GM19395 (cell line): ENCODE data around the gene NAA25.

Experiments
- ATAC-seq: cut with Tn5 transposase; IDR thresholded peaks from one replicate; pipeline ENCODE4 v1.9.1; 2021; ENCODE audit warnings: mild to moderate bottlenecking, moderate library complexity; ENCODE audit not compliant: unreplicated experiment

Gene NAA25

GRCh38 chr12:112108202-112109079, at the start of gene NAA25:
NAA25 (minus strand) TSS chr12:112108783; CDS start chr12:112108773, 10 bp downstream.
- ATAC-seq = peak; percentile 68

DNA sequence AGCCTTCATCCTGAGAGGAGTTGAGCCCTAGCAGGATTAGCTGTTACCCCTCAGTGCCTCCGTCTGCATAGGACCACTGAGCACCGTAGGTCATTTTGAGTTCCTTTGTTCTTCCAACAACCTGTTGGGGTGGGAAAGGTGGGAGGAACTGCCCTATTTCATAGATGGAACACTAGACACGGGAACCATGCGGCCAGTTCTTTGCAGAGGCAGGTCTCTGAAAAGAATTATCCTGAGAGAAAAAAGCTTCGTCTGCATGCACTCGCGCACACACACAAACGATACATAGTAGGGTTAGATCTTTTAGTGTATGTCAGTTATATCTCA, 45.3 kb upstream of the NAA25 start:
- no peak for ATAC-seq

GRCh38 chr12:112153181-112153892, 44.8 kb upstream of the NAA25 start:
- ATAC-seq = no peak

DNA sequence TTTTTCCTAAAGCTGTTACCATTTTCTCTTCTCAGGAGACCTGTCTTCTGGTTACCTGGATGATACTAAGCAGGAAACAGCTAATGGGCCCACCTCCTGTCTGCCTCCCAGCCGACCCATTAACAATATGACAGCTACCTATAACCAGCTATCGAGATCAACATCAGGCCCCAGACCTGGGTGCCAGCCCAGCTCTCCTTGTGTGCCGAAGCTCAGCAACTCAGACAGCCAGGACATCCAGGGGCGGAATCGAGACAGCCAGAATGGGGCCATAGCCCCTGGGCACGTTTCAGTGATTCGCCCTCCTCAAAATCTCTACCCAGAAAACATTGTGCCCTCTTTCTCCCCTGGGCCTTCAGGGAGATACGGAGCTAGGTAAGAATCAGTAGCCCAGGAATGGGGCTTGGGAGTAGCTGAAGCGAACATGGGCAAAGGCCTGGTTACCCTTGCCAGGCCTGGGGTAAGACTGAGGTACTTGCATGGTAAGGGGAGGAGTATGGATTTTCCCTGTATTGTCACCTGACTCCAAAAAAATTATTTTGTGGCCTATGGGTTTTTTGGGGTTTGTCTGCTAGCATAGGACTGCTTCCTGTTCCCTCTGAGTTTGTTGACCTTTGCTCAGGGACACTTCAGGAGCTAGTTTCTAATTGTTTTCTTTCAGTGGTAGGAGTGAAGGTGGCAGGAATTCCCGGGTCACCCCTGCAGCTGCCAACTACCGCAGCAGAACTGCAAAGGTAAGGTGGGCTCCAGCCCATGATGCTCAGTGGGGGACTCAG, 43.4 kb upstream of the NAA25 start:
- ATAC-seq = no peak

GRCh38 chr12:112149596-112149995, 41.0 kb upstream of the NAA25 start:
- no peak for ATAC-seq

GRCh38 chr12:112148031-112148513, 39.5 kb upstream of the NAA25 start:
- no peak for ATAC-seq

GRCh38 chr12:112146123-112146522, 37.5 kb upstream of the NAA25 start:
- ATAC-seq = no peak

GRCh38 chr12:112140728-112141127, 32.1 kb upstream of the NAA25 start:
- no peak for ATAC-seq

DNA sequence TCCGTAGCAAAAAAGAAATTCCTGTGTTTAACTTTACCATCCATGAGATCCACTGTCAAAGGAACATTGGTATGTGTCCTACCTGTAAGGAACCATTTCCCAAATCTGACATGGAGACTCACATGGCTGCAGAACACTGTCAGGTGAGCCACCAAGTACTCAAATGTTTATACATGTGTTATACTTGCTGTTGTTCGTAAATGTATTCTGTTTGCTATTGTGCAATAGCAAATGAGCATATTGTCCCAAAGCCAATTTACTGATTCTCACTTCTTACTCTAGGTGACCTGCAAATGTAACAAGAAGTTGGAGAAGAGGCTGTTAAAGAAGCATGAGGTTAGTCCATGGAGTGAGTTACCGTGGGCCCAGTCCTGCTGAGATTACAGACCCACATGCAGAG, 26.1 kb upstream of the NAA25 start:
- ATAC-seq = no peak

- no peak for ATAC-seq
Measured at GRCh38 chr12:112133418-112133817, 24.8 kb upstream of the NAA25 start.

GRCh38 chr12:112131686-112132085, 23.1 kb upstream of the NAA25 start:
- no peak for ATAC-seq

DNA sequence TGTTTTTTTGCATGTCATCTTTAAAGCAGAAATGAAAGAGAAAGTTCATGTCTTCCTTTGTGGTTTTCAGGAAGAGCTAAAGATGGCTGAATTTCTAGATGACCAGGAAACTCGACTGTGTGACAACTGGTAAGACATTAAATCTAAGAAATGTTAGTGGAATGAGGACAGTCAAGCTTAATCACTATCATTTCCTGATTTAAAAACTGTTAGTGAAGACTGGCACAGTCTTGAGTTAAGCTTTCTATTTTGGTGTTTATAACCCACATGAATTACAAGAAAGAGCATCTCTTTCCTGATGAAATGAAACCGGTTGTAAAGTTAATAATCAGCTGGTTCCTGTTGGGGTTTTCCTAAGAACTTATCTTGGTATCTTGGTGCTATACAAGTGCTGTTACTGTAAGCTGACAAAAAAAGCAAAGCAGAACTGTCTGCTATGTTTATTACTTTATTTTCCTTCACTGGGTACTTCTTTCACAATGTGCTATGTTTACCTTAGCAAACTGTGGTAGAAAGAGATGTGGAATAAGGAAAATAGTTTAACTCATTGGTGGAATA, 21.9 kb upstream of the NAA25 start:
- ATAC-seq = no peak

GRCh38 chr12:112126911-112127310, 18.3 kb upstream of the NAA25 start:
- ATAC-seq = no peak

DNA sequence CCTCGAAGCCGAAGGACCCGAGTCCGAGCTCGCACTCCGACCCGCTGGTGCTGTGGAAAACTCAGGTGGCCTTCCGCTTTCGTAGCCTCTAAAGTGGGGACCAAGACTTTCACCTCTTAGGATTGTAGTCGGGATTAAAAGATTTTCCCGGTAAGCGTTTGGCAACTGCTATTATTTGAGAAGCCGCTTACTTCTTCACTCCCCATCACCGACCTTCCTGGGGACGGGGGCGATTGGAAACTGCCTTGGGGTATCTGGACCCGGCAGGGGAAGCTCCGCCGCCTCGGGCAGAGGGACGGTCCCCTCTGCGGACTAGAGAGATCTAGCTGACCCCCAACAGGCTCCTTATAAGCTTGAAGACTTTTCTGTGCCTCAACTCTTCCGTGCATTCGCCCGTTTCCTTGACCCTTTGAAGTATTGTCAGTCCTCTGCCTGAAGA, 17.4 kb upstream of the NAA25 start:
- ATAC-seq = no peak

DNA sequence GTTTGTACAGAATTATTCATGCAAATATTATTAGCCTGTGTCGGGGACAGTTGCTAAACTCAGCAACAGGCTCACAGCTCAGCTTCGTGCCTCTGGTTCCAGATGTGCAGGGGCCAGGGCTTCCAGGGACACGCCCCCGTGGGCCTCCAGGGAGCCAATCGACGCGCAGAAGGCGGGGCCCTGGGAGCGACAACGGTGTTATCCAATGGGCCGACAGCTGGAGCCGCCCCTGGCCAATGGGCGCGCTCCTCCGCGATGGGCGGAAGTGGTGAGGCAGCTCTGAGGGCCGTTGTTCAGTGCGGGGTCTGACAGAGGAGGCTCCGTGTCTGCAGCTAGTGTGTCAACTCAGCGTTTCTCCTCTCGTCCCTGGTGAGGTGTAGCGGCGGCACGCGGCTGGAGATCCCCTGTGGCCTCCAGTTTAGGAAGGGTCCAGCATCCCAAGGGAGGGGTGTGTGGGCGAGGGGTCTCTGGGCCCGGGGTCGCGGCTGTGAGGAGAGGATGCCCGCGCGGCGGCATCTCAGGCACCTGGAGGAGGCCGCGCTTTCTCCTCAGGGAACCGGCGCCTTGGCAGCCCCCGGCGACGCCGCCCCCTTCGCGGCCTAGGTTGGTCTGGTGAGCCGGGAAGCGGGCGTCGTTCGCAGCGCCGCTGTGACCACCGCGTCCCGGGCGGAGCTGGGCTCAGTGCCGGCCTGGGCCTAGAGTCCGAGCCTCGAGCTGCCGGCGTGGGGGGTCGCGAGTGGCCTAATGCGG, 16.8 kb upstream of the NAA25 start, which contains the start of gene TRAFD1:
TRAFD1 (plus strand) TSS at position 311 of the 750 bp plus-strand sequence. CDS start 4,963 bp downstream, outside the sequence.
- peak; percentile 96 for ATAC-seq

DNA sequence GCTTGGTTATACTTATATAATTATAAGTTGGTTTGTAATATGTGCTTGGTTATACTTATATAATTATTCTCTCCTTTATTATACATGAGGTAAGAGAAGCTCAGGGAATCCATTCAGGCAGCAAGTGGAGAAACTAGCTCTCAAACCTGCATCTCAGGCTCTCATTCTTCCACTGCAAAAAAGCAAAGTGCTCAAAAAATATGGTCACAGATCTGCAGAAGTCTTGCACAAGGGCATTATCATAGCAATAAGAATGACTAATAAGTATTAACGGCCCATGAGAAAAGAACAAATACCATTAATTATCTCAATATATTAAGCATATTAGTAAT, 16.3 kb upstream of the NAA25 start:
- no peak for ATAC-seq

GRCh38 chr12:112122823-112123690, 14.5 kb upstream of the NAA25 start:
- ATAC-seq = no peak

- ATAC-seq = no peak
Measured at GRCh38 chr12:112121780-112122565, 13.4 kb upstream of the NAA25 start.

DNA sequence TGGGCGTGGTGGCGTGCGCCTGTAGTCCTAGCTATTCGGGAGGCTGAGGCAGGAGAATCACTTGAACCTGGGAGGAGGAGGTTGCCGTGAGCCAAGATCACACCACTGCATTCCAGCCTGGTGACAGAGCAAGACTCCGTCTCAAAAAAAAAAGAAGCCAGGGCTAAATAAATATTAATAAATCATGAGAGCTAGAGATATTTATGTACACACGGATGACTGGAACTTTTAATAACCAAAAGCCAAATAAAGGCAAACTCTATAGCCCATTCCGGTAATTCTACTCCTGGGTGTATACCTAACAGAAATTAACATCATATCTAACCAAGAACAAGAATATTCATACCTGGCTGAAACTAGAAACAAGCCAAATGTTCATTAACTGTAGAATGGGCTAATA, 9.1 kb upstream of the NAA25 start:
- ATAC-seq = no peak
